ENCODE data around the gene SYNGAP1. TPM values are rescaled to one million over a fixed set of nuclear protein-coding genes. Genes with fewer than 3 reads are reported as not detected.
"Not testable (repeated sequence)": the region's sequence is repeated elsewhere in the genome, so short reads cannot be mapped to it uniquely, and the experiment has no call there.

The SYNGAP1 gene
- total RNA-seq, 3 donors from 2014 or later: 6.1 to 12.5 (median 10.7) TPM

DNA sequence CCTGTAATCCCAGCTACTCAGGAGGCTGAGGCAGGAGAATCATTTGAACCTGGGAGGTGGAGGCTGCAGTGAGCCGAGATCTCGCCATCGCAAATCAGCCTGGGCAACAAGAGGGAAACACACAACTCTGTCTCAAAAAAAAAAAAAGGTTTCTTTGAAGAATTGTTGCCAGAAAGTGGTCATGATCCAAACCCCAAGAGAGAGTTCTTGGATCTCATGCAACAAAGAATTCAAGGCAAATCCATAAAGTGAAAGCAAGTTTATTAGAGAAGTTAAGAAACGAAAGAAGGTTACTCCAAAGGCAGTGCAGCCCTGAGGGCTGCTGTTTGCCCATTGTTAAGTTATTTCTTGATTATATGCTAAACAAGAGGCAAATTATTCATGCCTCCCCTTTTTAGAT lies 42.7 kb upstream of the SYNGAP1 start:
- no peaks in the 10 kb centered on the region for H3K27me3 ChIP-seq
- DNase-seq (ENCODE audit: low spot score in 2 of 2): no peak
- H3K9me3 ChIP-seq: no peaks in the 10 kb centered on the region
- H3K36me3 ChIP-seq: no peaks in the 10 kb centered on the region
- H3K27ac ChIP-seq: peak overlapping the region; percentile 83 to 92
- intact Hi-C loops (cut with DNase I; ENCODE audit: low total_unique reads): no loop called here
- TF ChIP-seq POLR2A (IDR thresholded peaks at IDR 0.05) (no peak), CTCF (IDR thresholded peaks at IDR 0.05) (no peak), POLR2AphosphoS5 (IDR thresholded peaks at IDR 0.05) (no peak)
- H3K4me3 ChIP-seq: no peak overlapping the region
- peaks cover 0 to 10% of the 10 kb centered on the region in 2 donors for H3K4me1 ChIP-seq

DNA sequence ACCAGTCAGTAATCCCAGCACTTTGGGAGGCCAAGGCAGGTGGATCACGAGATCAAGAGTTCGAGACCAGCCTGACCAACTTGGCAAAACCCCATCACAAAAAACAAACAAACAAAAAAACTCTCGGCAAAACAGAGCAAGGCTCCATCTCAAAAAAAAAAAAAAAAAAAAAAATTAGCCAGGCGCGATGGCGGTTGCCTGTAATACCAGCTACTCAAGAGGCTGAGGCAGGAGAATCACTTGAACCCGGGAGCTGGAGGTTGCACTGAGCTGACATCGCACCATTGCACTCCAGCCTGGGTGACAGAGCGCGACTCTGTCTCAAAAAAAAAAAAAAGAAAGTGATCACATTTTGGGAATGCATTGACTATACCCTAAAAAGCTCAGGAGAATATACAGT lies 40.7 kb upstream of the SYNGAP1 start:
- H3K9me3 ChIP-seq; H3K4me3 ChIP-seq; DNase-seq (ENCODE audit: low spot score in 2 of 2); H3K36me3 ChIP-seq; H3K27me3 ChIP-seq; intact Hi-C loops (cut with DNase I; ENCODE audit: low total_unique reads); H3K27ac ChIP-seq: not testable (repeated sequence)
- H3K4me1 ChIP-seq: peaks cover 0 to 10% of the 10 kb centered on the region in 2 donors

GRCh38 chr6:33380272-33380981 lies 39.4 kb upstream of the SYNGAP1 start:
- H3K27ac ChIP-seq: no peak overlapping the region
- DNase-seq (ENCODE audit: low spot score in 2 of 2): no peak
- intact Hi-C loops (cut with DNase I; ENCODE audit: low total_unique reads): no loop called here
- peaks cover 0 to 4% of the 10 kb centered on the region in 2 donors for H3K4me1 ChIP-seq
- H3K36me3 ChIP-seq: no peaks in the 10 kb centered on the region
- TF ChIP-seq POLR2AphosphoS5 (IDR thresholded peaks at IDR 0.05): no peak
- no peak for TF ChIP-seq POLR2A (IDR thresholded peaks at IDR 0.05)
- no peak for TF ChIP-seq CTCF (IDR thresholded peaks at IDR 0.05)
- H3K4me3 ChIP-seq: no peak overlapping the region
- no peaks in the 10 kb centered on the region for H3K9me3 ChIP-seq
- no peaks in the 10 kb centered on the region for H3K27me3 ChIP-seq

DNA sequence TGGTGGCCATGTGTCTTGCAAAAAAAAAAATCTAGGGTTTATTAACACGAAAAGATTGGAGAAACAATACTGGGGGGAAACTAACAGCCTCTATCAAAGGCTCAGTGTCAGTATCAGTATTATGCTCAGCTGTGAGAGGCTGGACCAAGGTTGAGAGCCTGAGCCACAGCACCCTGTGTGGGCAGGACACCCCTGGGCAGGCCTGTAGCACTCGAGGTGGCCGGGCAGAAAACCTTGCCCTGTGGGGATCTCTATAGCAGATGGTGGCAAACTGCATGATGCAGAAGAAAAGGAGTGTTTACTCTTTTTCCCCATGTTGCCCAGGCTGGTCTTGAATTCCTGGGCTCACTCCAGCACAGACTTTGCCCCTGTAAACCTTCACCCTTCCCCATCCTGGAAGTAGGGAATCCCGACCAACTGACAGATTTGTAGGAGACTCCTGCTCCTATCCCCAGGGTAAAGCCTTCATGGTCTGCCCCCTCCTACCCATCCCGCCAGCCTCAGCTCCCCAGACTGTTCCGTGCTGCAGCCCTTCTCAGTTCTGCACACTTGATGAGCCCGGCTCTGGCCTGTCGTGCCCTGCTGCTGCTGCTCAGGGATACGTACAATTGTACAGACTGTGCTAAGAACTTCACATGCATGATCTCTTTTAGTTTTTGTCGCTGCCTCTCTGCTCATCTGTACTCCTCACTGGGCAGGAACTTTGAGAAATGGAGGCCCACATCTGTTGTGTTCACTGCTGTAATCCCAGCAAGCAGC lies 36.3 kb upstream of the SYNGAP1 start:
- no peak overlapping the region for H3K4me3 ChIP-seq
- no peaks in the 10 kb centered on the region for H3K4me1 ChIP-seq
- no peak for DNase-seq (ENCODE audit: low spot score in 2 of 2)
- no peaks in the 10 kb centered on the region for H3K27me3 ChIP-seq
- no peaks in the 10 kb centered on the region for H3K36me3 ChIP-seq
- no peaks in the 10 kb centered on the region for H3K9me3 ChIP-seq
- no peak for TF ChIP-seq CTCF (IDR thresholded peaks at IDR 0.05)
- TF ChIP-seq POLR2AphosphoS5 (IDR thresholded peaks at IDR 0.05): no peak
- no peak for TF ChIP-seq POLR2A (IDR thresholded peaks at IDR 0.05)
- no peak overlapping the region for H3K27ac ChIP-seq
- intact Hi-C loops (cut with DNase I; ENCODE audit: low total_unique reads): no loop called here

DNA sequence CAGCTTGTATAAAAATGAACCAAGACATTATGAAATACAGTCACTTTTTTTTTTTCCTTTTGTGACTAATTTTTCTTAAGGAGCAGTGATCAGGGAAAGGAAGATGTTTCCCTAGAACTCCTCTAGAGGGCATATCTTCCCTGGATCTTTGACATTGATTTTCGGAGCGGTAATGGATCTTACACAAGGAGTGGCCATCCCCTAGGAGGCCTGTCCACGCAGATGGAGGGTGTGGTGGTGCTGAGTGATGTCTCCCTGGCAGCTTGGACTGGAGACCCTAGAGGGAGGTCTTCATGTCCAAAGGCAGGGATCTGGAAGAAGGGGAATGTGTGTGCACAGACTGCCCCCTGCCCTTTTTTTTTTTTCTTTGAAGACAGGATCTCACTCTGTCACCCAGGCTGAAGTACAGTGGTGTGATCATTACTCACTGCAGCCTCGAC lies 35.3 kb upstream of the SYNGAP1 start:
- H3K4me3 ChIP-seq: no peak overlapping the region
- H3K36me3 ChIP-seq: no peaks in the 10 kb centered on the region
- no peaks in the 10 kb centered on the region for H3K4me1 ChIP-seq
- intact Hi-C loops (cut with DNase I; ENCODE audit: low total_unique reads): no loop called here
- TF ChIP-seq CTCF (IDR thresholded peaks at IDR 0.05) (no peak), POLR2AphosphoS5 (IDR thresholded peaks at IDR 0.05) (no peak), POLR2A (IDR thresholded peaks at IDR 0.05) (no peak)
- no peaks in the 10 kb centered on the region for H3K27me3 ChIP-seq
- no peaks in the 10 kb centered on the region for H3K9me3 ChIP-seq
- H3K27ac ChIP-seq: no peak overlapping the region
- DNase-seq (ENCODE audit: low spot score in 2 of 2): no peak

Data from breast epithelium (tissue), 4 donors.